Smooth muscle cell (in vitro differentiated cells): Measurements from ENCODE around the gene EHD4. TPM values are rescaled to one million over a fixed set of nuclear protein-coding genes. Genes with fewer than 3 reads are reported as not detected.

ENCODE experiments used
- DNase-seq: peaks from one replicate; lab custom pipeline; 2025; ENCODE audit not compliant: unreplicated experiment; lab: John Stamatoyannopoulos, UW
- H2AFZ ChIP-seq: fragments of 200-600 bp; sonication (generic); 2 replicates; pipeline ENCODE4 v1.6.0; 2016; ENCODE audit warnings: antibody characterized with exemption, low read depth, mild to moderate bottlenecking
- H3F3A ChIP-seq: fragments of 200-600 bp; sonication (generic); 2 replicates; pipeline ENCODE4 v1.6.0; 2017; ENCODE audit warnings: antibody characterized with exemption, low read depth
- H3K27ac ChIP-seq: fragments of 200-600 bp; sonication (generic); 2 replicates; pipeline ENCODE4 v1.5.1; 2016; ENCODE audit warnings: low read depth, mild to moderate bottlenecking
- H3K27me3 ChIP-seq: fragments of 200-600 bp; sonication (generic); 2 replicates; pipeline ENCODE4 v1.6.1; 2016; ENCODE audit warnings: low read depth, mild to moderate bottlenecking
- H3K36me3 ChIP-seq: fragments of 200-600 bp; sonication (generic); 2 replicates; pipeline ENCODE4 v1.5.1; 2016; ENCODE audit warnings: low read depth
- H3K4me1 ChIP-seq: fragments of 200-600 bp; sonication (generic); 2 replicates; pipeline ENCODE4 v1.5.1; 2016; ENCODE audit warnings: low read depth
- H3K4me2 ChIP-seq: fragments of 200-600 bp; sonication (generic); 2 replicates; pipeline ENCODE4 v1.6.0; 2016; ENCODE audit warnings: mild to moderate bottlenecking
- H3K4me3 ChIP-seq: fragments of 200-600 bp; sonication (generic); 2 replicates; pipeline ENCODE4 v1.5.1; 2016; ENCODE audit warnings: mild to moderate bottlenecking
- H3K79me2 ChIP-seq: fragments of 200-600 bp; sonication (generic); 2 replicates; pipeline ENCODE4 v1.6.0; 2016; ENCODE audit warnings: low read depth, mild to moderate bottlenecking
- H3K9ac ChIP-seq: fragments of 200-600 bp; sonication (generic); 2 replicates; pipeline ENCODE4 v1.6.0; 2016; ENCODE audit warnings: low read depth
- H3K9me3 ChIP-seq: fragments of 200-600 bp; sonication (generic); replicated peaks from 2 replicates; pipeline ENCODE4 v1.5.1; 2016; ENCODE audit warnings: low read depth
- H4K20me1 ChIP-seq: fragments of 200-600 bp; sonication (generic); 2 replicates; pipeline ENCODE4 v1.6.0; 2016; ENCODE audit warnings: low read depth
- WGBS: methylation state at CpG from one replicate; pipeline ENCODE4 v1.1.7; 2016; ENCODE audit warnings: low lambda C conversion rate; 5-methylcytosine and 5-hydroxymethylcytosine counted together
- polyA plus RNA-seq: library from polyadenylated mRNA; unstranded; fragments of >200 nt; fragmentation: Nextera tagmentation; extraction: Ambion mirVana; gene quantifications from 2 replicates; pipeline ENCODE4 v1.2.1, GENCODE V29; 2016
- total RNA-seq: library from RNA; depleted of rRNA; stranded (reverse); fragments of >200 nt; gene quantifications from 2 replicates; pipeline ENCODE4 v1.2.3, GENCODE V29; 2014
- TF ChIP-seq, protein P1 (sequence below): fragments of 200-600 bp; sonication (generic); IDR thresholded peaks from 2 replicates; pipeline ENCODE4 v1.5.1; 2017; ENCODE audit warnings: borderline replicate concordance, mild to moderate bottlenecking, antibody characterized with exemption; ENCODE audit not compliant: insufficient read depth, poor library complexity, severe bottlenecking

EHD4 gene
- total and polyA plus RNA-seq, 2 experiments from 2014 or later: 11.5 to 15.8 TPM

DNA sequence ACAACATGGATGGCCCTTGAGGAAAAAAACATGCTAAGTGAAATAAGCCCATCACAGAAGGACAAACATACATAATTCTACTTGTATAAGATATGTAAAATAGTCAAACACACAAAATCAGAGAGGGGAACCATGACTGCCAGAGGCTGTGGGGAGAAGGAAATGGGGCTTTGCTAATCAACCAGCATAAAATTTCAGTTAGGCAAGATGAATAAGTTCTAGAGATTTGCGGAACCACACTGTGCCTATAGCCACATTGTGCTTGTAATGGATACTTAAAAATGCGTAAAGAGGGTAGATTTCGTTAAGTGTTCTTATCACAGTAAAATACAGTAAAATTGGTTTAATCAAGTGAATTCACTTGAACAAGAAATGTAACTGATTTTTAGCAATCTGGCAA, 44.8 kb downstream of the EHD4 start:
- H3K4me2 ChIP-seq: no peak overlapping the region
- H3K4me3 ChIP-seq: no peak overlapping the region
- H3K4me1 ChIP-seq: peaks cover 10% of the 10 kb centered on the region
- WGBS: 95% methylated on average over 3 of the region's 3 CpGs
- peaks cover 5% of the 10 kb centered on the region for H3F3A ChIP-seq
- no peaks in the 10 kb centered on the region for H3K36me3 ChIP-seq
- H2AFZ ChIP-seq: no peak overlapping the region
- no peaks in the 10 kb centered on the region for H3K9me3 ChIP-seq
- no peaks in the 10 kb centered on the region for H3K27me3 ChIP-seq
- no peak for DNase-seq
- TF ChIP-seq, protein P1, sequence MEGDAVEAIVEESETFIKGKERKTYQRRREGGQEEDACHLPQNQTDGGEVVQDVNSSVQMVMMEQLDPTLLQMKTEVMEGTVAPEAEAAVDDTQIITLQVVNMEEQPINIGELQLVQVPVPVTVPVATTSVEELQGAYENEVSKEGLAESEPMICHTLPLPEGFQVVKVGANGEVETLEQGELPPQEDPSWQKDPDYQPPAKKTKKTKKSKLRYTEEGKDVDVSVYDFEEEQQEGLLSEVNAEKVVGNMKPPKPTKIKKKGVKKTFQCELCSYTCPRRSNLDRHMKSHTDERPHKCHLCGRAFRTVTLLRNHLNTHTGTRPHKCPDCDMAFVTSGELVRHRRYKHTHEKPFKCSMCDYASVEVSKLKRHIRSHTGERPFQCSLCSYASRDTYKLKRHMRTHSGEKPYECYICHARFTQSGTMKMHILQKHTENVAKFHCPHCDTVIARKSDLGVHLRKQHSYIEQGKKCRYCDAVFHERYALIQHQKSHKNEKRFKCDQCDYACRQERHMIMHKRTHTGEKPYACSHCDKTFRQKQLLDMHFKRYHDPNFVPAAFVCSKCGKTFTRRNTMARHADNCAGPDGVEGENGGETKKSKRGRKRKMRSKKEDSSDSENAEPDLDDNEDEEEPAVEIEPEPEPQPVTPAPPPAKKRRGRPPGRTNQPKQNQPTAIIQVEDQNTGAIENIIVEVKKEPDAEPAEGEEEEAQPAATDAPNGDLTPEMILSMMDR: no peak
- H3K27ac ChIP-seq: no peak overlapping the region
- no peak overlapping the region for H3K9ac ChIP-seq
- H3K79me2 ChIP-seq: no peaks in the 10 kb centered on the region
- peaks cover 35% of the 10 kb centered on the region for H4K20me1 ChIP-seq

DNA sequence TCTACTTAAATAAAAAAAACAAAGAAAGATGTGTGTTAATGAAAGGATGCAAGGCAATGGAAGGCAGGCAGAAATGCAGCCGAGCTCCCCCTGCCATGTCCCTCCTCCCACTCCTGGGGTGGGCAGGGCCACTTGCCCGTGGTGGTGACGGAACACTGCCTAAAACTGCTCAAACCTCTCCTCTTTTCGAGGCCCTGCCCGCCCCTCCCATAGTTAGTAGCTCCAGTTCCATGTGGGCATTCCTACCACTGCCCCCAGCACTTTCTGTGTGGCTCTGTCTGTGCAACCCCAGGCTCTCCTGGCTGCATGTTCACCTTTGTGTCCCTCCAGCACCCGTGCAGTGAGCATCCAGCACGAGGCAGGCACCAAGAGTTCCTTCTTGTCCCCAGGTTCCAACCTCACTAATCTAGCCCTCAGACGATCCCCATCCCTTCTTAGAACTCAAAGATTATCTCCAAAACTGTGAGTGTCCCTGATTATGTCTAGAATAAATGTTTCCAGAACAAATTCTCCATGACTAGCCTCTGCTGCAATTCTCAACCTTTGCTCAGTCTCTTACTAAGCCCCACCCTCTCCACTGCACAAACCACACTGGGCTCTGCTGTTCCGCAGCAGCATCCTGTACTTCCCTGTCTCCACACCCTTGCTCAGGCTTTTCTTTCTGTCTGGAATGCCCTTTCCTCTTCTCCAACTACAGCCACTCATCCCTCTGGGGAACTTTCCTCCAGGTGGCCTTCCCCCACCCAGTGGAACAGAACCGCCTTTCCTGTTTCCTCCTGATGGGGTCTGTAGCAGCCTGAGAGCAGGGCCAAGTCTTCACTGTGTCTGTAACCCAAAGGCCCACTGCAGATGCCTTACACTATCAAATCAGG, 45.9 kb downstream of the EHD4 start:
- no peak overlapping the region for H2AFZ ChIP-seq
- no peak overlapping the region for H3K4me3 ChIP-seq
- peaks cover 35% of the 10 kb centered on the region for H4K20me1 ChIP-seq
- H3K4me1 ChIP-seq: peaks cover 10% of the 10 kb centered on the region
- H3K9ac ChIP-seq: no peak overlapping the region
- H3K36me3 ChIP-seq: no peaks in the 10 kb centered on the region
- TF ChIP-seq, protein P1: no peak
- no peaks in the 10 kb centered on the region for H3K27me3 ChIP-seq
- no peaks in the 10 kb centered on the region for H3K9me3 ChIP-seq
- H3K27ac ChIP-seq: no peak overlapping the region
- 87% methylated on average over 10 of the region's 10 CpGs for WGBS
- H3F3A ChIP-seq: peaks cover 5% of the 10 kb centered on the region
- H3K79me2 ChIP-seq: no peaks in the 10 kb centered on the region
- H3K4me2 ChIP-seq: no peak overlapping the region
- no peak for DNase-seq

DNA sequence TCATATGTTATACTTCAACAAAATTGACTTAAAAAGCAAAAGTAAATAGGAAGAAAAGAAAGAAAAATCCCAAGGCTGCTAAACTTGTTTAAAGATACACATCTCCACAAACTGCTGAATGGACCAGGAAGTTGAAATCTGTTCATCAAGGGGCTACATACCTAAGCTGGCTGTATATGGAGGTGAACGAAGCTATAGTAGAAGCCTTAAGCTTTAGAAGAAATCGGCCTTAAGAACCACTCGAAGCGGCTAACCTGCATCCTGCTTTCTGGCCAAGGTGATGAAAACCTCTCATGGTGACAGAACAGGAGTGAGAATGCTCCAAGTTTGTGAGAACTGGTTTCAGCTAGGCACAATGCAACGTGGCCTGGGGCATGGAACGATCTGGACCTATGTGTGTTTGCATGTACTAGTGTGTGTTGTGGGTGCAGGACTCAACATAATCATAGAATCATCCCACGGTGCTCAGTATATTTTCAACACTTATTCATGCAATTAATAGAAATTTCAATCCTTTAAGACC, 47.2 kb downstream of the EHD4 start:
- WGBS: 92% methylated on average over 7 of the region's 7 CpGs
- TF ChIP-seq, protein P1: no peak
- Histone ChIP-seq H4K20me1 (peaks cover 40% of the 10 kb centered on the region), H3K9ac (no peak overlapping the region), H3F3A (no peaks in the 10 kb centered on the region), H3K4me1 (peaks cover 5% of the 10 kb centered on the region), H2AFZ (no peak overlapping the region), H3K4me3 (no peak overlapping the region), H3K36me3 (no peaks in the 10 kb centered on the region), H3K27ac (no peak overlapping the region), H3K79me2 (no peaks in the 10 kb centered on the region), H3K9me3 (no peaks in the 10 kb centered on the region), H3K4me2 (no peak overlapping the region), H3K27me3 (no peaks in the 10 kb centered on the region)
- no peak for DNase-seq
